ENCODE data around the gene NOL4L. TPM values are rescaled to one million over a fixed set of nuclear protein-coding genes. Genes with fewer than 3 reads are reported as not detected.

Gene NOL4L
- total RNA-seq, 1 donor from 2014 or later: 19.7 TPM

GRCh38 chr20:32441638-32442037, 143.5 kb downstream of the NOL4L start:
- Histone ChIP-seq H3K27me3 (no peaks in the 10 kb centered on the region), H3K36me3 (peaks cover 55% of the 10 kb centered on the region), H3K9me3 (no peaks in the 10 kb centered on the region), H3K27ac (no peak overlapping the region), H3K4me3 (no peak overlapping the region), H3K4me1 (peaks cover 11% of the 10 kb centered on the region)
- intact Hi-C loops (cut with DNase I): no loop called here
- ATAC-seq (no peak), DNase-seq (no peak)
- TF ChIP-seq CTCF (IDR thresholded peaks at IDR 0.05): no peak

DNA sequence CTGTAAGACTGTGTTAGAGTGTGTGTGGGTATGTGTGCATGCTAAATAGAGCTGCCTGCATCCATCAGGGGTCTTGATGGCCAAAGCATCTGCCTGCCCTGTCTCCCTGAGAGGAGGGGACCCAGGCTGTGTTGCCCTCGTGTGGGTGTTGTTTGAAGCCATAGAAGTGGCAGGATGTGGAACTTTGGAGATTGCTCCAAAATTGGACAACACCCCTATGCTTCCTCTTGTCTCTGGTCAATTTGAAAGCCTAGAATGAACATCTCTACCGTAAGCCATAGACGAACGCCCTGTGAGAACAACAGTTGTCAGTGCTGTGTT, 144.4 kb downstream of the NOL4L start:
- no peak for DNase-seq
- H3K27ac ChIP-seq: no peak overlapping the region

GRCh38 chr20:32440069-32440757, 144.9 kb downstream of the NOL4L start:
- intact Hi-C loops (cut with DNase I): no loop called here
- TF ChIP-seq CTCF (IDR thresholded peaks at IDR 0.05): no peak
- no peaks in the 10 kb centered on the region for H3K4me1 ChIP-seq
- ATAC-seq (no peak), DNase-seq (no peak)
- H3K36me3 ChIP-seq: peaks cover 57% of the 10 kb centered on the region
- H3K4me3 ChIP-seq: no peak overlapping the region
- H3K9me3 ChIP-seq: no peaks in the 10 kb centered on the region
- H3K27me3 ChIP-seq: no peaks in the 10 kb centered on the region
- H3K27ac ChIP-seq: no peak overlapping the region

More for the DNA sequence above, 144.4 kb downstream of the NOL4L start:
- Histone ChIP-seq H3K9me3 (no peaks in the 10 kb centered on the region), H3K36me3 (peaks cover 57% of the 10 kb centered on the region), H3K4me3 (no peak overlapping the region), H3K27me3 (no peaks in the 10 kb centered on the region), H3K4me1 (peaks cover 2% of the 10 kb centered on the region)
- intact Hi-C loops (cut with DNase I): no loop called here
- ATAC-seq: no peak
- no peak for TF ChIP-seq CTCF (IDR thresholded peaks at IDR 0.05)

- TF ChIP-seq CTCF (IDR thresholded peaks at IDR 0.05): no peak
- no peaks in the 10 kb centered on the region for H3K27me3 ChIP-seq
- intact Hi-C loops (cut with DNase I): no loop called here
- no peak overlapping the region for H3K4me3 ChIP-seq
- ATAC-seq (no peak), DNase-seq (no peak)
- H3K27ac ChIP-seq: no peak overlapping the region
- H3K4me1 ChIP-seq: no peaks in the 10 kb centered on the region
- H3K36me3 ChIP-seq: peaks cover 65% of the 10 kb centered on the region
- H3K9me3 ChIP-seq: no peaks in the 10 kb centered on the region
Observed at GRCh38 chr20:32439132-32439829, 145.9 kb downstream of the NOL4L start.

GRCh38 chr20:32438331-32438858, 146.7 kb downstream of the NOL4L start:
- no peak overlapping the region for H3K4me3 ChIP-seq
- intact Hi-C loops (cut with DNase I): no loop called here
- H3K9me3 ChIP-seq: no peaks in the 10 kb centered on the region
- no peak for TF ChIP-seq CTCF (IDR thresholded peaks at IDR 0.05)
- H3K36me3 ChIP-seq: peaks cover 74% of the 10 kb centered on the region
- H3K4me1 ChIP-seq: no peaks in the 10 kb centered on the region
- no peak for DNase-seq
- no peak for ATAC-seq
- no peaks in the 10 kb centered on the region for H3K27me3 ChIP-seq
- no peak overlapping the region for H3K27ac ChIP-seq
